MM.1S (cell line): ENCODE measurements around the gene LYPD3.

ENCODE experiments used
- CTCF ChIP-seq: fragments of 300-600 bp; sonication (generic); IDR thresholded peaks from 2 replicates; pipeline ENCODE4 v1.5.1; 2016; ENCODE audit warnings: antibody characterized with exemption, low read length, mixed read lengths
- EZH2 ChIP-seq: fragments of 300-600 bp; sonication (generic); optimal IDR thresholded peaks from 2 replicates; pipeline ENCODE3; 2017; ENCODE audit warnings: low read depth, mild to moderate bottlenecking, antibody characterized with exemption, low read length, mixed read lengths

- TF ChIP-seq CTCF (no peak), EZH2 (no peak)
These were observed 17.8 kb downstream of the LYPD3 start for GRCh38 chr19:43447655-43448054.
